GM12892 (cell line): ENCODE results near the gene P3H3.

Source experiments
- POLR2A ChIP-seq: IDR thresholded peaks from 2 replicates; pipeline ENCODE4 v1.6.1; 2011; ENCODE audit warnings: low read depth, low read length, control low read depth
- TAF1 ChIP-seq: IDR thresholded peaks from 2 replicates; pipeline ENCODE4 v1.6.1; 2011; ENCODE audit warnings: low read depth, mild to moderate bottlenecking, control low read depth, low read length, borderline replicate concordance

- TF ChIP-seq POLR2A (no peak), TAF1 (no peak)
Observed at GRCh38 chr12:6819106-6820030, 8.8 kb upstream of the P3H3 start.
